GM19193 (cell line): ENCODE results near the gene INSYN2A.

Source experiments
- POLR2A ChIP-seq: IDR thresholded peaks from 4 replicates; pipeline ENCODE4 v1.6.1; 2011; ENCODE audit not compliant: insufficient read depth, insufficient read length; ENCODE audit errors: extremely low read depth

The INSYN2A gene

DNA sequence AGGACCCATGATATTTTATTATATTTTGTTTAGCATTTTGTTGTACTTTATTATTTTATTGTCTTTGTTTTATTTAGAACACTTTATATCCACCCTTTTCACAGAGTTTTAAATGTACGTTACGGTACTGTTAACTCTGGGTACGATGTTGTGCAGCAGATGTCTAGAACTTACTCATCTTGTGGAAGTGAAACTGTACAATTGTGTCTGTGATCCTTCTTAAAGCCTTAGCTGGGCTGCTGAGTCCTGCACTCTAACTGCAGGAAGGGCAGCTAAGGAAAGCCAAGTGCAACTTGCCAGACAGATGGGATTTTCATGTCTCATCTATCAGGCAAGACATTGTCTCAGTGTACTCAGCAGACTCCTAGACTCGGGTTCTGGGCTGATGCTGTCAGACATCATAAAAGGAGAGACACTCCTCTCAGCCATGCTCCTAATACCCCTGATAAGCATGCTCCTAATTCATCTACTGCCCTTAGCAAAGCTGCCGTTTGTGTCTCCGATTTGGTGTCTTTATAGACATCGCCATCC is 14.6 kb upstream of the INSYN2A start:
- no peak for TF ChIP-seq POLR2A

DNA sequence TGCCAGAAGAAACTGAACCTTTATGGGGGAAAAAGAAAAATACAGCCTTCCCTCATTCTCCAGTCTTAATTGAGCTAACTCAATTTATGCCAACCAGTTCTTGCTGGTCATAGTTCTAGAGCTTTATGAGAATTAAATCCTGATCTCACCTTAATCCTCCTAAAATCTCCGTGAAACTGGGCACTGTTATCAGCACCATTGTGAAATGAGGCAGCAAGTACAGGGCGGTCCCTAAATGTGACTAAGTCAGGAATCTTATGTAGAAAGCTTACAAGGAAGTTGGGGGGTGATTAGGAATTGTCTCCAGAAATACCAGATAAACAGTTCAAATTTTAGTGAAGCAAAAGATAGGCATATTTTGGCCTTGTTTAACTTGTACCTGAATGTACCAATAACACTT is 10.7 kb upstream of the INSYN2A start:
- no peak for TF ChIP-seq POLR2A

DNA sequence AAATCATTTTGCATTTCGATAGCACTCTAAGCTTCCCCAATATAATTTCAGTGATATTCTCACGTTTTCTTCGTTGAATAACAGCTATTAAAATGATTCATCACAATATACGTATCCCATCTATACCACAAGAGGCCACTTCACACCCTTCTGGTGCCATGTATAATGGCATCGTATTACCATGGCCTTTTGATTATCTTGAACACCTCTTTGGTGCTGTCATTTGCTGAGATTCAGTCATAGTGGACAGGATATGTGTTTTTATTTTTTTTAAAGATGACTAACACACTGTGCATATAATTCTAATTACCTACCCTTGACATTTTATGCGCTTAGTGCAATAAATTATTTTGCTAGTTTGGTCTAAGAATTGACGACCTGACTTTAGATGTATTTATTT is 6.7 kb upstream of the INSYN2A start:
- no peak for TF ChIP-seq POLR2A

DNA sequence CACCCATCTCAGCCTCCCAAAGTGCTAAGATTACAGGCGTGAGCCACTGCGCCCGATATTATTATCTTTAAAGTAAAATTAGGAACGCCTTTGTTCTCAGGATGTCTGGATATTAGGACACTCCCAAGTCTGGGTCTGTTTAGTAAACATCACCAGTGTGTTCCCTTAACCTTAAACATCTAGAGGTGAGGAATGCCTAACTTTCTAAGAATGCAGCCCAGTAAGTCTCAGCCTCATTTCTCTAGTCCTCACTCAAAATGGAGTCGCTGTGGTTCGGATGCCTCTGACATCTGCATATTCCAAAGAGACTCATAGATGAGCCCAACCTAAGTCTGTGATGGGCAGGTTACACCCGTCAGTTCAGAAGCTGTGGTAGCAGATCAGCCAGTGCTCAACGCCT is 4.3 kb upstream of the INSYN2A start:
- no peak for TF ChIP-seq POLR2A

DNA sequence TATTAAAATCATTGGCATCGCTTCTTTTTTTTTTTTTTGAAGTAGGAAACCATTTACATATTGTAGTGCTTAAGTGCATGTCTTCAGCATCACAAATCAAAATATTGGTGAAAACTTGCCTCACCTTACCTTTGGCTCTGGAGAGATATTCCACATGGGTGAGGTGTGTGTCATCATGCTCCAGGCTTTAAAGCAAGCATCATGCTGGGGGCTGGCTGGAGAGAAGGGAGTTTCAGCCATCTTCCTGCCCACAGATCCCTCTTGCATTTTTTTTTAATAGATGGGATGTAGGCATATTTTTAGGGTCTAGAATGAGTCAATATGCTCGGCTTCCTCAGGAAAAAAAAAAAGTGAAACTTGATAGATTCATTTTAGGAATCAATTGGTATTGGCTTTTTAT is 2.3 kb upstream of the INSYN2A start:
- no peak for TF ChIP-seq POLR2A

DNA sequence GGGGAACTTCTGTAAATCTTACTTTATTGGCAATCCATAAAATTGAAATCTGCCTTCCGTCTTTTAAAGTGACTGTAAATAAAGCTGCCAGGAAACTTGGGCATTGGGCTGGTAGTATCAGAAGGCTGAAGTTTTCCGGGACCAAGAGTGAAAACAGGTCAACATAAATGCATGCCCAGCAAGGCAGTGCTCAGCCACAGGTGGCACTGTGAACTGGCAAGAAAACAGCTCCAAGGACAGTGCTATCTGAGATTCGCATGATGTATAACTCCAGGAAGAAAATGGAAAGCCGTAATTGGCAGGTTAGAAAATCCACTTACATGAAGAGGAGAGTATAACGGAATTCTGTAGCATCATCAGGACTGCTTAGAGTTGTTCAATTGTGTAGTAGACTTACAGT is 1.9 kb upstream of the INSYN2A start:
- TF ChIP-seq POLR2A, result no peak

DNA sequence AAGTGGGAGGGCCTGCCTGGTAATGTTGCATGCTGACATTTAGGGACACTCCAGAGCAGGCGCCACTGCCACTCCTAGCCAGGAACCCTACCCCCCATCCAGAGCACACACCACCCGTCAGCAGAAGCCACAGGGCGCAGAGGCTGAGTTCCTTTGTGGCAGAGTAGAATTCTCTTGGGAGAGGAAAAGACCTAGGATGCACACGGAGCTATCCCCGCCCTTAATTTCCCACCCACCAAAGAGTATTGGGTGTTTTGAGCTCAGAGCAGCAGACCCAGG is 702 bp upstream of the INSYN2A start:
- no peak for TF ChIP-seq POLR2A

DNA sequence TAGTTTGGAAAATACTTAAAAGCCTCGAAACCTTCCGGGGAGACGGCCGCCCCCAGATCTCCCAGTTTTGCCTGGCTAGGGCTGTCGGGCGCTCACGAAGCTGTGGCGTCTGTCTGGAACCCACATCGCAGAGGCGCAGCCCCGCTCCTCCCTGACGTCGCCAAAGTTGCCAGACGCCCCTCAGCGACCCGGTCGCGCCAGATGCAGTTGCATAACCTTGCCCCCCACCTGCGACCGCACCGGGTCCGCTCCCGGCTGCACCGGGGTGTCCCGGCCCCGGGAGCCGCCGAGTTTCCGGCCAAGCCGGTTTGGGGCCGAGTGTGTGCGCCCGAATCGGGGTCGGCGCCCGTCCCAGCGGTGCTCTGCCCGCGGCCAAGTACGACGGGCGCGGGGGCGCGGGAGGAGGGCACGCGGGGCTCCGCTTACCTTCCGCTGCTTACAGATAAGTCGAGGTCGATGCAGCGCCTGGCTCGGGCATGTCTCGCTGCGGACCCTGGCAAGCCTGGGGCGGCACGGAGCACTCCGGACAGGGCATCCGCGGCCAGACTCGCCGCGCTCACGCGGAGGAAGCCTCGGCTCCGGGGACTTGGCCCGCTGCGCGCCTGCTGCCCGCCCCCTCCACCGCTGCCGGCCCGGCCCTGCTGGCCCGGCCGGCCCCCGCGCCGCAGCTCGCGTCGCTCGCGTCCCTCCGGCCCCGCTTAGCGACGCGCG is 665 bp downstream of the INSYN2A start:
- no peak for TF ChIP-seq POLR2A

DNA sequence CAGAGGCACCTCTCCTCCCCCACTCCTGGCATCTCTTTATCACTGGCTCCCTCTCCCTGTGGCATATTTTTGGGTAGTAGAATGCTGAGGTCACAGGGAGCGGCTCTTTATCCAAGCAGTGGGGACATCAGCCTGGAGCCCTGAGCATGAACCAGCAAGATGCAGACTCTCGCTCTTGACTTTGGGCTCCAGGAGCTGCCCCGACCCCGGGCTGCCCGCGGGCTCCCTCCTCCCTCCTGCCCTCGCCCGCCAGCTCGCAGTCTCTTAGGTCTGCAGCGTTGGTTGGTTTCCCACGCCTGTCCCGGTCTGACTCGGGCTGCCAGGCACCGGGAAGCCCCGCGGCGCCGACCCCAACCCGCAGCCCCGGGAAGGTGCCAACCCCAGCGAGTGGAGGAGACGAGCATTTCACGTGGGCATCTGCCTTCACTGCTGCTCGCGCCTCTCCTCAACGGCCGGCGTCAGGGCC is 1.3 kb downstream of the INSYN2A start:
- no peak for TF ChIP-seq POLR2A

DNA sequence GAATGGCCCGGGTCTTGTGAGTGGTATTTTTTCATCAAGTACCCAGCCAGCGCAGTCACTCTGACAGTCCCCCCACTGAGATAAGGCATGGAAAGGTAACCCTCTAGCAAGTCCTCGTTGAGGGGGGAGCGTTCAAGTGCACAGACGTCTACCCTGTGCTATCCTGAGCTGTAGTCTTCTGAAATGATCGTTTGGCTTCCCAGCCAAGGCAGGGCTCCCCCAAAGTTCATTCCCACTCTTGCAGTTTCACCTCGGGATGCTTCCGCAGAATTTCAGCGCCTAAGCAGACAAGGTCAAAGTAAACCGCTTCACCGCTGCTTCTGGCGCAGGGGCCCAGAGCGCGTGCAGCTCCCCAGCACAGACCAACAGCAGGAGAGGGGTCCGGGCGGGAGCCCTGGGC is 1.8 kb downstream of the INSYN2A start:
- no peak for TF ChIP-seq POLR2A

DNA sequence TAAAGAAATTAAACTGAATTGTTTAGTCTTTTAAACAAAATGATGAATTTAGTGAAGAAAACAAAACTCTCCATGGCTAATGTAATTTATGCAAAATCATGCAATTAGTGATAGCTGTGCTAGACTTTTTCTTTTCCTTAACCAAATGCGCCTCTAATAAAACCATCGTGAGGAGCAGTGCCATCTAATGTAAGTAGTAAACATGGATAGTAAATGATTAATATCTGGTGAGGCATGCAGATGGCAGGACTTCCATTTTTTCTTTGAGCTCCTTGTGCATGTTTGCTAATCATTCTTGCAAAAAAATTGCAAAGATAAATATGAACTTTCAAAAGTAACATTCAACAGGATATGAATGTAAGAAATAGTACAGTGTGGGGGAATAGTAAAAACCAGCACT is 2.3 kb downstream of the INSYN2A start:
- TF ChIP-seq POLR2A, result no peak

DNA sequence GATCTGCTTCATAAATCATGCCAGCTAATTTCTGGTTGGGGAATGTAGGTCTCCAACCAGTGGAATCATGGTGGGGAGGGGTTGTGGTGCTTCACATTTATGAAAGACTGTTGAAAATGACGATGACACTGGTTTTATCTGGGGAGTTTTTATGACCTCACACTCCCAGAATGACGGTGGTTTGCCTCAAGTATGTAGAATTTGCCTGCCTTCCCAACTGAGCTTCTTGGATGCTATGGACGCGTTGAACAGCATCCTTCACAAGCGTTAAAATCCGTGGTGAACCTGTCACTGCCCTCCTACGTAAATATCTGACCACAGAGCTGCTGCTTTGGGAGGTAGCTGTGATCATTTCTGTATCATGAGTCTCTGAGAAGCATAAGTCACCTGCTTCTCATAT is 3.3 kb downstream of the INSYN2A start:
- TF ChIP-seq POLR2A, result no peak

DNA sequence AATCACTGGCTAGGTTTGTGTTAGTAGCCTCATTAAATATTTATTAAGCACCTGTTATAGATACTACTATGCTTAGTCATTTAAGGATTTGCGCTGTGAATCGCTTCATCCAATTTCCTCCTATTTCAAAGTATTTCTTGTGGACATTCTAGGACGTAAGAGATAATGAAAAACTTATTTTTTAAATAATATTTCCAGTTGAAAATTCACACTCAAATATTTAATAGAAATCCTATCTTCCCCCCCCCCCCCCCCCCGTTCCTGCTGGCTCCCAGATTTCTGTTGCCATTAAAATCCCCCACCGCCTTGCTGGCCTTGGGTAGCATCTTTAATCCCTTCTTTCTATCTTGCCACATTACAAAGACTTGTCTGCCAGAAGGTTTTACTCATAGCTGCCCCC is 6.0 kb downstream of the INSYN2A start:
- no peak for TF ChIP-seq POLR2A

DNA sequence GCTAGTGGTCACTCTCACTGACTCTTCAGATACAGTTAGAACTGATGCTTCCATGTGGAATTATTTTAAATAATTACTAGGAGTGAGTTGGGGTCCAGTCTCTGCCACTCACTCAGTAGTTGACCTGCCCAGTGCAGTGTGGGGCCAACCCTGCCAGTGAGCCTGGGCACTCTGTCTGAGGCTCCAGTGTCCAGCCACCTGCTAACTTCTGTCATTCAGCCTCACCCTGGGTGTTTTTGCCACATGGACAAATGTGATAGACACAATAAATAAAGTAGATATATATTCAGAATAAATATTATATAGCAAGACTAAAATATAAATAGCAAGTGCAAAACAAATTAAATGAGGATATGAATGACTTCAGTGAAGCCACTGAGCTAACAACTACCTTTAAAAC is 7.2 kb downstream of the INSYN2A start:
- no peak for TF ChIP-seq POLR2A

DNA sequence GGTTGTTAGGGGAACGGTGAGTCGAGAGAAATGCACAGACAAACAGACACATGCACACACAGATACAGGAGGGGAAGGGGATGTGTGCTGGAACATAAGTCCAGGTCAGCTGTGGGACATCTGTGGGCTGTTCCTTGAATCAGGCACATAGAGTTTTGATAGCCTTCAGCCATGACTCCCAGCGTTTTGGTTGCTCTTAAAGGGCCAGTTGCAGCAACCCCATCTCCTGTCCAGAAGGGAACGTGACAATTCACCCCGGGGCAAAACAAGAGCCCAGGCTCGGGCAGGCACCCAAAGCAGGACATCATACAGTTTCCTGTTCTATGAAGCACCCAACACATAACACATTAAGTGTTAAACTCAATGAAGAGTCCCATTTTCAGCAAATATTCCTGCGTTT is 9.6 kb downstream of the INSYN2A start:
- no peak for TF ChIP-seq POLR2A

DNA sequence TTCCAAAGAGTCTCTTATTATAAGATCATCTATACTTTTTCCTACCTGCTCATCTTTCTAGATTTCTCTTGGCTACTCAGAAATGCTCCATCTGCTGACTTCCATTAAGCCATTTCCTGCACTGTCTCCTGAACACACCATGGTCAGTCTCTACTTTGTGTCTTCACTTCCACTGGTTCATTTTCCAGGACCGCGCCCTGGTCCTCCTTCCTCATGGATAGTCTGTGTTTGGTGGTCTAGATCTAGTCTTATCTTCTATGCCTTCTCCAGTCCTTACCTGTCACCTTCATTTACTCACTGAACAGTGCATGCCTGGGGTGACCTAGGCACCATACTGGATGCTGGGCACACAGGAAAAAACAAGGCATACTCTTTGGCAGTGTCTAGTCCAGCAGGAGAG is 11.8 kb downstream of the INSYN2A start:
- TF ChIP-seq POLR2A, result no peak

DNA sequence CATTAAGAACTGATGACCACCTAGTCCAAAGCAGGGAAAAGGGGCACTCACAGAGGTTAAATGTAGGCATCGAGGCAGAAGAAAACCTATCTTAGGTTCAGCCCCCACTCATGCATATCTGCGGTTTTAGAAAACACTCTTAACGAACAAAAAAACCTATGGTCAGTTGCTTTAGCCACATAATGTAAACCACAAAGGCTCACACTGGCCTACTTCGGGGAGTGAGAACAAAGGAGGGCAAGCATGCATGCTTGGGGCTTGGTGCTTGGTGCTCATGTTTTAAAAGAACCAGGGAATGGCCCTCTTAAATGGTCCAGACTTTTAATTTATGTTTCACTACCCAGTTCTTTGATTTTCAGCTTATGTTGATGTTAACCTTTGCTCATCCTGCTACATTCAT is 14.2 kb downstream of the INSYN2A start:
- TF ChIP-seq POLR2A, result no peak
